HepG2 (cell line): ENCODE data around the gene CLEC16A. TPM values are rescaled to one million over a fixed set of nuclear protein-coding genes. Genes with fewer than 3 reads are reported as not detected.

ENCODE experiments used
- ARNT2 ChIP-seq: sonication (generic); formaldehyde crosslinking; IDR thresholded peaks from 2 replicates; pipeline ENCODE4 v1.8.0; 2022; ENCODE audit warnings: mild to moderate bottlenecking, low read depth, missing genetic modification reagents, moderate library complexity
- CBX5 ChIP-seq: sonication (generic); formaldehyde crosslinking; IDR thresholded peaks from 2 replicates; pipeline ENCODE4 v1.4.0; 2020; ENCODE audit warnings: missing genetic modification reagents, borderline replicate concordance
- CEBPG ChIP-seq: IDR thresholded peaks from 2 replicates; pipeline ENCODE4 v1.6.1; 2016
- CREBL2 ChIP-seq: sonication (generic); formaldehyde crosslinking; IDR thresholded peaks from 2 replicates; pipeline ENCODE4 v1.8.1; 2023; ENCODE audit warnings: missing genetic modification reagents, mild to moderate bottlenecking, borderline replicate concordance
- ESRRA ChIP-seq: sonication (generic); formaldehyde crosslinking; IDR thresholded peaks from 2 replicates; pipeline ENCODE4 v1.5.1; 2020; ENCODE audit warnings: mild to moderate bottlenecking, low read depth, missing genetic modification reagents
- FOXP4 ChIP-seq: sonication (generic); formaldehyde crosslinking; IDR thresholded peaks from 2 replicates; pipeline ENCODE4 v1.4.0; 2020; ENCODE audit warnings: missing genetic modification reagents
- IKZF4 ChIP-seq: sonication (generic); formaldehyde crosslinking; IDR thresholded peaks from 2 replicates; pipeline ENCODE4 v1.5.1; 2020; ENCODE audit warnings: borderline replicate concordance, mild to moderate bottlenecking, low read depth, missing genetic modification reagents; ENCODE audit errors: not compliant biosample characterization
- KAT8 ChIP-seq: IDR thresholded peaks from 2 replicates; pipeline ENCODE4 v1.6.1; 2016; ENCODE audit warnings: missing genetic modification reagents, missing compliant biosample characterization
- NCOR1 ChIP-seq: fragments of 200-600 bp; sonication (generic); IDR thresholded peaks from 2 replicates; pipeline ENCODE4 v1.7.0; 2017; ENCODE audit warnings: antibody characterized with exemption, low read length, borderline replicate concordance
- SNAPC5 ChIP-seq: sonication (generic); formaldehyde crosslinking; IDR thresholded peaks from 2 replicates; pipeline ENCODE4 v1.8.1; 2023; ENCODE audit warnings: mild to moderate bottlenecking, missing genetic modification reagents, borderline replicate concordance
- STAT6 ChIP-seq: sonication (generic); formaldehyde crosslinking; IDR thresholded peaks from 2 replicates; pipeline ENCODE4 v1.4.0; 2020; ENCODE audit warnings: missing genetic modification reagents, mild to moderate bottlenecking, borderline replicate concordance
- ZBTB37 ChIP-seq: sonication (generic); formaldehyde crosslinking; IDR thresholded peaks from 2 replicates; pipeline ENCODE4 v1.4.0; 2020; ENCODE audit warnings: mild to moderate bottlenecking, missing genetic modification reagents
- ZBTB43 ChIP-seq: sonication (generic); formaldehyde crosslinking; conservative IDR thresholded peaks from 2 replicates; pipeline ENCODE4 v1.4.0; 2020; ENCODE audit warnings: missing genetic modification reagents
- ZNF441 ChIP-seq: sonication (generic); formaldehyde crosslinking; IDR thresholded peaks from 2 replicates; pipeline ENCODE4 v1.7.0; 2021; ENCODE audit warnings: missing genetic modification reagents, borderline replicate concordance
- ZNF883 ChIP-seq: sonication (generic); formaldehyde crosslinking; IDR thresholded peaks from 2 replicates; pipeline ENCODE4 v1.5.1; 2020; ENCODE audit warnings: mild to moderate bottlenecking, missing genetic modification reagents; ENCODE audit errors: not compliant biosample characterization
- ZSCAN20 ChIP-seq: sonication (generic); formaldehyde crosslinking; IDR thresholded peaks from 2 replicates; pipeline ENCODE4 v1.4.0; 2020; ENCODE audit warnings: missing genetic modification reagents, mild to moderate bottlenecking, borderline replicate concordance
- ZSCAN5A ChIP-seq: sonication (generic); formaldehyde crosslinking; IDR thresholded peaks from 2 replicates; pipeline ENCODE4 v1.8.0; 2022; ENCODE audit warnings: mild to moderate bottlenecking, missing genetic modification reagents, borderline replicate concordance
- ZZZ3 ChIP-seq: sonication (generic); formaldehyde crosslinking; IDR thresholded peaks from 2 replicates; pipeline ENCODE4 v1.4.0; 2020; ENCODE audit warnings: missing genetic modification reagents, mild to moderate bottlenecking, borderline replicate concordance
- polyA plus RNA-seq, 8 experiments: library from polyadenylated mRNA; depleted of rRNA in 3 of 8; stranded (reverse) in 7 of 8; unstranded in 1 of 8; fragments of >200 nt; fragmentation: Illumina TruSeq in 4 of 8; extraction: Trizol in 4 of 8; gene quantifications; 2 replicates each; pipeline versions ENCODE4 v1.2.1 to v1.2.3, GENCODE V29; 2011 to 2016; ENCODE audit warnings: low read depth in 4 of 8, missing spikeins in 1 of 8, mixed read lengths in 1 of 8; ENCODE audit not compliant: insufficient read depth in 1 of 8
- total RNA-seq, 5 experiments: library from RNA; depleted of rRNA; stranded (reverse); fragments of >200 nt; fragmentation: Illumina TruSeq; extraction: Trizol; gene quantifications; 2 replicates each; pipeline ENCODE4 v1.2.3, GENCODE V29; 2016; ENCODE audit warnings: low read depth in 1 of 5

Gene CLEC16A
- total and polyA plus RNA-seq, 2 of the 13 experiments (the other 11 are each of a cell fraction or from before 2014, with no cell fraction given): 8.5 to 10.3 TPM

GRCh38 chr16:10923650-10924214, 20.6 kb upstream of the CLEC16A start (continued):
- TF ChIP-seq CEBPG (CRISPR knock-in tag) (peak; percentile 40), FOXP4 (CRISPR knock-in tag) (no peak), NCOR1 (peak; percentile 78; the same call in 1 of the 2 replicates), ZSCAN20 (CRISPR knock-in tag) (no peak), IKZF4 (CRISPR knock-in tag) (no peak), ZZZ3 (CRISPR knock-in tag) (peak; percentile 36; the same call in 1 of the 2 replicates), SNAPC5 (CRISPR knock-in tag) (no peak), ZSCAN5A (CRISPR knock-in tag) (no peak), CREBL2 (no peak), KAT8 (peak; percentile 77), ZNF883 (CRISPR knock-in tag) (no peak), ZBTB43 (CRISPR knock-in tag) (no peak), ARNT2 (CRISPR knock-in tag) (no peak), CBX5 (CRISPR knock-in tag) (no peak; the same call in 1 of the 2 replicates), STAT6 (CRISPR knock-in tag) (no peak), ESRRA (peak; percentile 81; the same call in 1 of the 2 replicates), ZBTB37 (CRISPR knock-in tag) (no peak), ZNF441 (CRISPR knock-in tag) (peak; percentile 65)
